GM19238 (cell line): ENCODE results near the gene C19orf81.

Source experiments
- DNase-seq: peaks from one replicate; pipeline ENCODE4 v3.0.0; 2011; ENCODE audit warnings: low spot score; ENCODE audit not compliant: insufficient read length

C19orf81 gene

DNA sequence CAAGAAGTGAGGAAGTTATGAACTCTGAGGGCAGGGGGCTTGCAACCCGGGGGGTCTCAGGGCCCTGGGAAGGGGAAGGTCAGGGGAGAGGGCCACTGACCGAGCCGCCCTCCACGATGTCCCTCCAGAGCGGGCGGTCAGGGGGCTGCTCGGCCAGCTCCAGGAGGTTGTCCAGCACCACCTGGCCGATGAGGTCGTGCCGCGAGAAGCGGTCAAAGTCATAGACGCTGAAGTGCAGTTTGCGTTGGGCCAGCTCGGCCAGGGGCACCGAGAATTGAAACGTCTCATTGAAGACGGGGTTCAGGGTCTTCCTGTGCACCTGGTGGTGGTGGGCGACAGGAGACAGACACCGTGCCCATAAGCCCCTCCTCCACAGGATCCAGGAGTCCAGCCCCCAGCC, 20.1 kb upstream of the C19orf81 start:
- no peak for DNase-seq

- no peak for DNase-seq
Measured at GRCh38 chr19:50629801-50630200, 19.4 kb upstream of the C19orf81 start.

DNA sequence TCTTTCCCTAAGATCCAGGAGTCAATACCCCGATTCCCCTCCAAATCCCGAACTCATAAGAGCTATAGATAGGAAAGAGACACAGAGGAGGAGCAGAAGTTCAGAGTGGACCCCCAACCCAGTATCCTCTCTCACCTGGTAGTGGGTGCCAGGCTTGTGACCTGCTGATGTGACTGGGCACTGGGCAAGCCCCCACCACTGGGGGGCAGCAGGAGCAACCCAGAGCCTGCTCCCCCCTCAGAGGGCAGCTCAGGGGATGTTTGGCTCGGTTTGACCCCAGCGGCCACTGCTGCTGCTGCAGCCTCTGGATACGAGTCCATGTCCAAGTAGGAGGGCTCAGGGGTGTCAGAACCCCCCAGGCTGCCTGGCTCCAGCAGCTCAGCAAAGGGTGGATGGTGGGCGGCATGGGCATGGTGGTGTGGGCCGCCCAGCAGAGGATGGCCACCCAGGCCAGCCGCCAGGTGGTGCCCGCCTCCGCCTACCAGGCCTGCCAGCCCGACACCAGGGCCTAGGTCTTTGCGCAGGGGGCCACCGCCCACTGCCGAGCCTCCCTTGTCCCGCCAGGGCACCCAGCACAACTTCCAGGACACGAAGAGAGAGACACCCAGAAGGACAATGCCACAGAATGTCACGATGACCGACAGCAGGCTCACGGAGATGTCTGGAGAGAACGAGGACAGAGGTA, 17.0 kb upstream of the C19orf81 start:
- no peak for DNase-seq

DNA sequence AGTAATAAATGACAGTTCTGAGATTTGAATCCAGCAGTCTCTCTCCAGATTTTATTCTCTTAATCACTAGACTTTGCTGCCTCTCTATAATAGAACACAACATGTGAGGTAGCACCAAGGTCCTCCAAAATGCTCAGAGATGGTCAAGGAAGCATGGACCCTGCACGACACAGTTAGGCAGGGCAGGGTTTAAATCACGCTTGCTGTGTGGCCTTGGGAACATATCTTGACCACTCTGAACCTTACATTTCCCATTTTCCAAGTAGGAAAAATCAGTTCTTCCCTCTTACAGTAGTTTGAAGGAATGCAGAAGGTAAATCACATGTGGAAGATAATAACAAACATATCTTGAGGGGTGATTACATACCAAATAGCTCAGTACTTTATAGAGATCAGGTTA, 15.9 kb upstream of the C19orf81 start:
- no peak for DNase-seq

- no peak for DNase-seq
Measured at GRCh38 chr19:50633973-50634372, 15.3 kb upstream of the C19orf81 start.

DNA sequence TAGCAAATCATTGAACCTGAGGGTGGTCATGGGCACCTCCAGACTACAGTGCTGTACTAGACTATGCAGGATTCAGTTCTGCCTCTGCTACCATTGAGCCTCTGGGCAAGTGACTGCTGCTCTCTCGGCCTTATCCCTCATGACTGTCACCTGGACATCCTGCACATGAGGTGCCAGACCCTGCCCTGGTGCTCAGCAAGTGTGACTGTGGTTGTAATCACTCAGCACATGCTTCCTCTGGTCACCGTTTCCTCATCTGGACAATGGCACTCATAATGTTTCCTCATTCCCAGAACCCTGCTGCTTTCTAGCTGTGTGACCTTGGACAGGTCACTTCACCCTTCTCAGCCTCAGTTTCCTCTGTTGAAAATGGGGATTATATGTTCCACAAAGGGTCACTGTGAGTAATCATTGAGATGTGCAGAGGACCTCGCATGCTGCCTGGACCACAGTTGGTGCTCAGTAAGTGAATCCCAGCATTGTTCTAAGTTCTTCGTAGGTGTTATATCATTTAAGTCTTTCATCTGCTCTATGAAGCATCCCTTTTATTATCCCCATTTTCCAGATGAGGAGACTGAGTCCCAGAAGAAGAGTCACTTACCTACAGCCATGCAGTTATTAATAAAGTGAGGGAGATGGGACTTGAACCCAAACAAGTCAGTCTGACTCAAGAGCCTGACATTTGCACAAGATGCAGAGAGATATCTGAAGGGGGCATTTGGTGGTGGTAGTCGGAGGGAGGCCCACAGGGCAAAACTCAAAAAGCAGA, 12.7 kb upstream of the C19orf81 start:
- no peak for DNase-seq

- DNase-seq: no peak
Measured at GRCh38 chr19:50638600-50638999, 10.6 kb upstream of the C19orf81 start.

GRCh38 chr19:50639121-50640112, 9.8 kb upstream of the C19orf81 start, which contains the start of gene SYT3:
Gene SYT3 (minus strand): TSS chr19:50639881. CDS start chr19:50637411, 2,470 bp downstream.
- no peak for DNase-seq

DNA sequence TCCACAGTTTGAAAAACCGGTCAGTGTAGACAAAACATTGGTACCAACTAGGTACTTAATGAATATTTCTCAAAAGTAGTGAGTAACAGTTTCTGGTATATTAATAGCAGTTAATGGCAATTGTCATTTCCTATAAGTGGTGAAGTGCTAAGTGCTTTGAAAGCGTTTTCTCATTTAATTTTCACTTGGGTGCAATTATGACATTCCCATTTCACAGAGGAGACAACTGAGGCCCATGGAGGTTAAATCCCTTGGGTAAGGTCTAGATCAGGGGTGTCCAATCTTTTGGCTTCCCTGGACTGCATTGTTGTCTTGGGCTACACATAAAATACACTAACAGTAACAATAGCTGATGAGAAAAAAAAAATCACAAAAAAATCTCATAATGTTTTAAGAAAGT, 8.9 kb upstream of the C19orf81 start:
- DNase-seq: no peak

DNA sequence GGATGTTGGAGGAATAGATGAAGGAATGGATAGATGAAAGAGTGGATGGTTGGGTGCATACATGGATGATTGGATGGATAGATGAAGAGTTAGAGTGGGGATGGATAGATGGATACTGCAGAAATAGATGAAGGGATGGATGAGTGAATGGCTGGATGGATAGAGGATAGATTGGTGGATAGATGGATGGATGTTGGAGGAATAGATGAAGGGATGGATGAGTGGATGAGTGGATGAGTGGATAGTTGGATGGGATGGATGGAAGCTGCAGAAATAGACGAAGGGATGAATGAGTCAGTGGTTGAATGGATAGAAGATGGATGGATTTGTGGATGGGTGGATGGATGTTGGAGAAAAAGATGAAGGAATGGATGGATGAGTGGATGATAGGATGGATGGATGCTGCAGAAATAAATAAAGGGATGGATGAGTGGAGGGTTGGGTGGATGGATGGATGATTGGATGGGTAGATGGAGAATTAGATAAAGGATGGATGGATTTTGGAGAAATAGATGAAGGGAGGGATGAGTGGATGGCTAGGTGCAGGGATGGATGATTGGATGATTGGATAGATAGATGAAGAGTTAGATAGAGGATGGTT, 4.8 kb upstream of the C19orf81 start:
- DNase-seq: no peak

GRCh38 chr19:50645107-50645506, 4.1 kb upstream of the C19orf81 start:
- no peak for DNase-seq

- DNase-seq: no peak
Measured at GRCh38 chr19:50646074-50646807, 3.0 kb upstream of the C19orf81 start.

GRCh38 chr19:50647879-50648615, 1.2 kb upstream of the C19orf81 start:
- no peak for DNase-seq

- no peak for DNase-seq
Measured at GRCh38 chr19:50648659-50649058, 586 bp upstream of the C19orf81 start.

DNA sequence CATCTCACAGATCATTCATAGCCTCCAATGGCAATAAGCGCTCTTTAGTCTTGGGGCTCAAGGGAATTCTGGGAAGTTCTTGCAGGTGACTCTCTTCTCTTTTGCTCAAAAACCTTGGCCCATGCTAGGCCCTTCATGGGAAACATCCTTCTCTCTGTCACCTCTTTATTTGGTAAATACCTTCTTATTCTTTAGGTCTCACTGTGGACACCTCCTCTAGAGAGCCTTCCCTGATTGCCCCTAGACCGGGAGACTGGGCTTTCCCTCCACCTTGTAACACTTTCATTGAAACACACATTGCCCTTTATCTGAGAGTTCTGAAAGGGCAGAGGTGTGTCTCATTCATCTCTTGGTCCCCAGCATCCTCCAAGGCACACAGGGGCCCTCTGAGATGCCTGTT, 1.9 kb downstream of the C19orf81 start:
- no peak for DNase-seq

DNA sequence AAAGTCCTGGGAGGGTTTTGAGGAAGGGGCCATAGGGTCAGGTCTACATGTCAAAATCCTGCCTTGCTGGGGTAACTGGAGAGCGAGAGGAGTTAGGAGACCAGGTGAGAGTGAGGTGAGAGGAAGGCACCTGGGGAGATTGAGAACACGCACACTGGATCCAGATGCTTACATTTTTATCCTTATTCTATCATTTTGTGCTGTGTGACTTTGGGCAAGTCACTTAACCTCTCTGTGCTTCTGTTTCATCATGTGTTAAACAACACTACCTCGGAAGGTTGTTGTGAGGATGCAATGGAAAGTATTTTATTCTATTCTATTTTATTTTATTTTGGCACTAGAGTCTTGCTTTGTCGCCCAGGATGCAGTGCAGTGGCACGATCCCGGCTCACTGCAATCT, 3.5 kb downstream of the C19orf81 start:
- DNase-seq: no peak

DNA sequence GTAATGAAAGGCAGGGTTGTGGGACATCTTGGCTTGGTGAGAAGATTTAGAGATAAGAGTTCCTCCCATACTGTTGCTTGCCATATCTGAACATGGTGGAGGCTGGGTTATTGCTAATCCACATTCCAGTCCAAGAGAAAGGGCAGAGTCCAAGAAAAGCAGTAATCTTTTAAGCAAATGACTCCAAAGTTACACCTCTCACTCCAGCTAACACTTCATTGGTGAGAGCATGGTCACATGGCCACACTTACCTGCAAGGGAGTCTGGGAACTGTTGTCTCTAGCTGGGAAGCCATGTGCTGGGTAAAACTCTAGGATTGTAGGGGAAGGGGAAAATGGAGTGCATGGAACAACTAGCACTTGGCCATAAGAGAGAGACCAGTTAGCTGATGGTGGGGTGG, 5.6 kb downstream of the C19orf81 start:
- DNase-seq: no peak

- DNase-seq: no peak
Measured at GRCh38 chr19:50657222-50657669, 8.0 kb downstream of the C19orf81 start.

GRCh38 chr19:50657712-50658440, 8.6 kb downstream of the C19orf81 start:
- no peak for DNase-seq
